GM12878 (cell line): ENCODE data around the gene SKIL. TPM values are rescaled to one million over a fixed set of nuclear protein-coding genes. Genes with fewer than 3 reads are reported as not detected.

ENCODE experiments used
- ATAC-seq: fragments of 200-7000 bp; cut with Tn5 transposase; 3 replicates; pipeline ENCODE4 v1.9.1; 2020; ENCODE audit warnings: mild to moderate bottlenecking, moderate library complexity
- BruUV-seq: library from RNA; stranded (reverse); fragments of 400-500 nt; replicated peaks from 2 replicates; lab custom pipeline; 2021; lab: Mats Ljungman, UMichigan
- CTCF ChIA-PET: fragments of 300-600 bp; sonication (Branson Sonifier 250); formaldehyde crosslinking; extraction: SDS; loops from one replicate; lab custom pipeline; 2021; ENCODE audit warnings: inconsistent platforms; lab: Yijun Ruan, JAX
- POLR2A ChIA-PET: fragments of 350-600 bp; formaldehyde crosslinking; extraction: SDS; loops from one replicate; lab custom pipeline; 2021; ENCODE audit warnings: inconsistent platforms; lab: Charles Lee
- RAD21 ChIA-PET: fragments of 300-600 bp; sonication (Branson Sonifier 250); formaldehyde crosslinking; loops from one replicate; lab custom pipeline; 2023; ENCODE audit warnings: antibody characterized with exemption; ENCODE audit not compliant: unreplicated experiment; lab: Charles Lee
- SMC1A ChIA-PET: fragments of 300-600 bp; sonication (Branson Sonifier 250); formaldehyde crosslinking; loops from one replicate; lab custom pipeline; 2023; ENCODE audit not compliant: unreplicated experiment, uncharacterized antibody; lab: Charles Lee
- DNase-seq: peaks from one replicate; pipeline ENCODE4 v3.0.0-alpha.2; 2011; ENCODE audit warnings: low read depth, low spot score
- FAIRE-seq: peaks from 3 replicates; lab custom pipeline; 2011; peaks lifted over from hg19 to GRCh38; lab: Jason Lieb, UNC
- H2AFZ ChIP-seq: 2 replicates; pipeline ENCODE4 v1.6.0; 2011; ENCODE audit warnings: low read depth, low read length, control low read depth; ENCODE audit not compliant: control insufficient read depth
- H3K27ac ChIP-seq: 2 replicates; pipeline ENCODE4 v1.5.1; 2011; ENCODE audit warnings: control low read depth; ENCODE audit not compliant: control insufficient read depth, insufficient read depth
- H3K27me3 ChIP-seq, 2 experiments: replicated peaks in 1 of 2; 2 replicates each; pipeline versions ENCODE4 v1.6.0 to v1.6.1; 2011; ENCODE audit warnings: low read length in 1 of 2; ENCODE audit not compliant: control insufficient read depth in 2 of 2, insufficient read depth in 2 of 2
- H3K36me3 ChIP-seq, 2 experiments: 2 replicates each; pipeline ENCODE4 v1.5.1; 2011; ENCODE audit warnings: low read length in 1 of 2; ENCODE audit not compliant: control insufficient read depth in 2 of 2, insufficient read depth in 2 of 2
- H3K4me1 ChIP-seq: 2 replicates; pipeline ENCODE4 v1.6.1; 2011; ENCODE audit warnings: mild to moderate bottlenecking, low read length, moderate library complexity, mixed read lengths; ENCODE audit not compliant: control insufficient read depth, insufficient read depth
- H3K4me2 ChIP-seq: 2 replicates; pipeline ENCODE4 v1.6.0; 2011; ENCODE audit warnings: control low read depth; ENCODE audit not compliant: control insufficient read depth, insufficient read depth
- H3K4me3 ChIP-seq: fragments of 200-600 bp; sonication (generic); 2 replicates; pipeline ENCODE4 v1.5.1; 2016
- H3K79me2 ChIP-seq: 2 replicates; pipeline ENCODE4 v1.6.0; 2011; ENCODE audit warnings: low read length; ENCODE audit not compliant: control insufficient read depth, insufficient read depth
- H3K9ac ChIP-seq: 2 replicates; pipeline ENCODE4 v1.8.0; 2011; ENCODE audit warnings: low read length, control low read depth, mixed read lengths; ENCODE audit not compliant: control insufficient read depth, insufficient read depth
- H3K9me3 ChIP-seq: replicated peaks from 3 replicates; pipeline ENCODE4 v1.5.1; 2011; ENCODE audit warnings: mild to moderate bottlenecking, low read length; ENCODE audit not compliant: control insufficient read depth, insufficient read depth
- H4K20me1 ChIP-seq: 2 replicates; pipeline ENCODE4 v1.6.0; 2011; ENCODE audit not compliant: control insufficient read depth, insufficient read depth
- ESRRA ChIP-seq: IDR thresholded peaks from 2 replicates; pipeline ENCODE4 v1.6.1; 2012; ENCODE audit warnings: mild to moderate bottlenecking, low read length, improper control_type of control experiment
- HDGF ChIP-seq: fragments of 450-650 bp; IDR thresholded peaks from 2 replicates; pipeline ENCODE4 v1.6.1; 2016; ENCODE audit warnings: antibody characterized with exemption
- KDM1A ChIP-seq: fragments of 200-600 bp; sonication (generic); IDR thresholded peaks from 2 replicates; pipeline ENCODE4 v1.6.1; 2016; ENCODE audit warnings: borderline replicate concordance
- MYC ChIP-seq: IDR thresholded peaks from 2 replicates; pipeline ENCODE4 v1.6.1; 2011; ENCODE audit warnings: mild to moderate bottlenecking, low read length, moderate library complexity, inconsistent platforms; ENCODE audit not compliant: insufficient read depth, insufficient replicate concordance, insufficient read length, severe bottlenecking
- NR2C2 ChIP-seq: IDR thresholded peaks from 2 replicates; pipeline ENCODE4 v1.6.1; 2011; ENCODE audit warnings: borderline replicate concordance, low read depth; ENCODE audit not compliant: control insufficient read depth, insufficient read length
- PAX8 ChIP-seq: fragments of 450-650 bp; IDR thresholded peaks from 2 replicates; pipeline ENCODE4 v1.6.1; 2017; ENCODE audit warnings: mild to moderate bottlenecking, moderate library complexity
- PKNOX1 ChIP-seq: fragments of 450-650 bp; IDR thresholded peaks from 2 replicates; pipeline ENCODE4 v1.6.1; 2016; ENCODE audit warnings: mild to moderate bottlenecking
- RAD51 ChIP-seq: fragments of 450-650 bp; IDR thresholded peaks from 2 replicates; pipeline ENCODE4 v1.6.1; 2016; ENCODE audit warnings: moderate library complexity, mild to moderate bottlenecking, inconsistent platforms
- TAF1 ChIP-seq: IDR thresholded peaks from 2 replicates; pipeline ENCODE4 v1.6.1; 2011; ENCODE audit warnings: mild to moderate bottlenecking, low read depth, low read length, borderline replicate concordance
- TBL1XR1 ChIP-seq: IDR thresholded peaks from 2 replicates; pipeline ENCODE4 v1.6.1; 2012; ENCODE audit warnings: low read depth, low read length, improper control_type of control experiment
- TCF3 ChIP-seq: IDR thresholded peaks from 2 replicates; pipeline ENCODE4 v1.6.1; 2012; ENCODE audit warnings: low read depth, mild to moderate bottlenecking, low read length, borderline replicate concordance; ENCODE audit not compliant: insufficient read depth
- ZNF217 ChIP-seq: fragments of 450-650 bp; IDR thresholded peaks from 2 replicates; pipeline ENCODE4 v1.6.1; 2017; ENCODE audit warnings: antibody characterized with exemption, mild to moderate bottlenecking
- ZNF274 ChIP-seq: IDR thresholded peaks from one replicate; pipeline ENCODE4 v1.8.0; 2011; ENCODE audit not compliant: insufficient read length, insufficient read depth
- ZSCAN29 ChIP-seq: fragments of 450-650 bp; IDR thresholded peaks from 2 replicates; pipeline ENCODE4 v1.6.1; 2017; ENCODE audit warnings: mild to moderate bottlenecking, moderate library complexity
- WGBS: methylation state at CpG from one replicate; pipeline ENCODE4 v1.1.6; 2016; ENCODE audit warnings: low lambda C conversion rate; ENCODE audit not compliant: insufficient replicate concordance, insufficient coverage; ENCODE audit errors: missing lambda C conversion rate; 5-methylcytosine and 5-hydroxymethylcytosine counted together
- in situ Hi-C: fragments of 300-500 bp; cut with MboI; formaldehyde crosslinking; loops from 9 replicates; pipeline ENCODE4 v1.14.3; 2018; ENCODE audit warnings: mixed read lengths
- intact Hi-C: fragments of 100-400 bp; cut with micrococcal nuclease; formaldehyde crosslinking; loops from one replicate; pipeline ENCODE4 v1.14.2; 2022; ENCODE audit not compliant: unreplicated experiment
- polyA plus RNA-seq, 11 experiments: library from polyadenylated mRNA; depleted of rRNA in 4 of 11; unstranded in 6 of 11; stranded (reverse) in 5 of 11; fragments of >200 nt; fragmentation: Nextera tagmentation in 4 of 11; fragmentation: Illumina TruSeq in 1 of 11; extraction: Ambion mirVana in 4 of 11; extraction: Trizol in 1 of 11; gene quantifications; 1 replicate in 1 of 11; 2 replicates in 10 of 11; pipeline versions ENCODE4 v1.2.1 to v1.2.3, GENCODE V29; 2011 to 2016; ENCODE audit warnings: inconsistent platforms in 2 of 11, missing spikeins in 2 of 11, low read depth in 1 of 11
- total RNA-seq, 4 experiments: library from RNA; depleted of rRNA in 3 of 4; stranded (reverse); fragments of >200 nt in 3 of 4; fragmentation: Illumina TruSeq in 1 of 4; extraction: Trizol in 1 of 4; gene quantifications; 2 replicates each; pipeline versions ENCODE4 v1.2.1 to v1.2.3, GENCODE V29; 2013 to 2021
- TF ChIP-seq, protein P1 (sequence below): IDR thresholded peaks from 2 replicates; pipeline ENCODE4 v1.6.1; 2011; ENCODE audit warnings: low read depth, mild to moderate bottlenecking, low read length, moderate library complexity, borderline replicate concordance; ENCODE audit errors: extremely low read depth
- TF ChIP-seq, protein P2 (sequence below): IDR thresholded peaks from 2 replicates; pipeline ENCODE4 v1.6.1; 2012; ENCODE audit warnings: low read length, inconsistent platforms
- TF ChIP-seq, protein P3 (sequence below): IDR thresholded peaks from 2 replicates; pipeline ENCODE4 v1.6.1; 2012; ENCODE audit warnings: improper control_type of control experiment, low read depth, low read length; ENCODE audit not compliant: insufficient replicate concordance

SKIL gene
- total and polyA plus RNA-seq, 10 of the 15 experiments (the other 5 are each of a cell fraction or from before 2014, with no cell fraction given), result 2.7 to 14.8 (median 6.7) TPM

GRCh38 chr3:170397685-170398084 lies 40.2 kb downstream of the SKIL start:
- no TSS peak for BruUV-seq
- TF ChIP-seq ZSCAN29, result no peak
- no peak for TF ChIP-seq TCF3
- TF ChIP-seq ZNF274, result no peak
- no peak for TF ChIP-seq KDM1A
- no peak for TF ChIP-seq RAD51
- TF ChIP-seq HDGF, result no peak
- TF ChIP-seq NR2C2, result no peak
- no peak for TF ChIP-seq MYC
- TF ChIP-seq TBL1XR1, result no peak
- TF ChIP-seq, protein P1, sequence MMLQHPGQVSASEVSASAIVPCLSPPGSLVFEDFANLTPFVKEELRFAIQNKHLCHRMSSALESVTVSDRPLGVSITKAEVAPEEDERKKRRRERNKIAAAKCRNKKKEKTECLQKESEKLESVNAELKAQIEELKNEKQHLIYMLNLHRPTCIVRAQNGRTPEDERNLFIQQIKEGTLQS, result no peak
- TF ChIP-seq TAF1, result no peak
- TF ChIP-seq, protein P2, sequence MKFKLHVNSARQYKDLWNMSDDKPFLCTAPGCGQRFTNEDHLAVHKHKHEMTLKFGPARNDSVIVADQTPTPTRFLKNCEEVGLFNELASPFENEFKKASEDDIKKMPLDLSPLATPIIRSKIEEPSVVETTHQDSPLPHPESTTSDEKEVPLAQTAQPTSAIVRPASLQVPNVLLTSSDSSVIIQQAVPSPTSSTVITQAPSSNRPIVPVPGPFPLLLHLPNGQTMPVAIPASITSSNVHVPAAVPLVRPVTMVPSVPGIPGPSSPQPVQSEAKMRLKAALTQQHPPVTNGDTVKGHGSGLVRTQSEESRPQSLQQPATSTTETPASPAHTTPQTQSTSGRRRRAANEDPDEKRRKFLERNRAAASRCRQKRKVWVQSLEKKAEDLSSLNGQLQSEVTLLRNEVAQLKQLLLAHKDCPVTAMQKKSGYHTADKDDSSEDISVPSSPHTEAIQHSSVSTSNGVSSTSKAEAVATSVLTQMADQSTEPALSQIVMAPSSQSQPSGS, result no peak
- TF ChIP-seq ESRRA, result no peak
- TF ChIP-seq, protein P3, sequence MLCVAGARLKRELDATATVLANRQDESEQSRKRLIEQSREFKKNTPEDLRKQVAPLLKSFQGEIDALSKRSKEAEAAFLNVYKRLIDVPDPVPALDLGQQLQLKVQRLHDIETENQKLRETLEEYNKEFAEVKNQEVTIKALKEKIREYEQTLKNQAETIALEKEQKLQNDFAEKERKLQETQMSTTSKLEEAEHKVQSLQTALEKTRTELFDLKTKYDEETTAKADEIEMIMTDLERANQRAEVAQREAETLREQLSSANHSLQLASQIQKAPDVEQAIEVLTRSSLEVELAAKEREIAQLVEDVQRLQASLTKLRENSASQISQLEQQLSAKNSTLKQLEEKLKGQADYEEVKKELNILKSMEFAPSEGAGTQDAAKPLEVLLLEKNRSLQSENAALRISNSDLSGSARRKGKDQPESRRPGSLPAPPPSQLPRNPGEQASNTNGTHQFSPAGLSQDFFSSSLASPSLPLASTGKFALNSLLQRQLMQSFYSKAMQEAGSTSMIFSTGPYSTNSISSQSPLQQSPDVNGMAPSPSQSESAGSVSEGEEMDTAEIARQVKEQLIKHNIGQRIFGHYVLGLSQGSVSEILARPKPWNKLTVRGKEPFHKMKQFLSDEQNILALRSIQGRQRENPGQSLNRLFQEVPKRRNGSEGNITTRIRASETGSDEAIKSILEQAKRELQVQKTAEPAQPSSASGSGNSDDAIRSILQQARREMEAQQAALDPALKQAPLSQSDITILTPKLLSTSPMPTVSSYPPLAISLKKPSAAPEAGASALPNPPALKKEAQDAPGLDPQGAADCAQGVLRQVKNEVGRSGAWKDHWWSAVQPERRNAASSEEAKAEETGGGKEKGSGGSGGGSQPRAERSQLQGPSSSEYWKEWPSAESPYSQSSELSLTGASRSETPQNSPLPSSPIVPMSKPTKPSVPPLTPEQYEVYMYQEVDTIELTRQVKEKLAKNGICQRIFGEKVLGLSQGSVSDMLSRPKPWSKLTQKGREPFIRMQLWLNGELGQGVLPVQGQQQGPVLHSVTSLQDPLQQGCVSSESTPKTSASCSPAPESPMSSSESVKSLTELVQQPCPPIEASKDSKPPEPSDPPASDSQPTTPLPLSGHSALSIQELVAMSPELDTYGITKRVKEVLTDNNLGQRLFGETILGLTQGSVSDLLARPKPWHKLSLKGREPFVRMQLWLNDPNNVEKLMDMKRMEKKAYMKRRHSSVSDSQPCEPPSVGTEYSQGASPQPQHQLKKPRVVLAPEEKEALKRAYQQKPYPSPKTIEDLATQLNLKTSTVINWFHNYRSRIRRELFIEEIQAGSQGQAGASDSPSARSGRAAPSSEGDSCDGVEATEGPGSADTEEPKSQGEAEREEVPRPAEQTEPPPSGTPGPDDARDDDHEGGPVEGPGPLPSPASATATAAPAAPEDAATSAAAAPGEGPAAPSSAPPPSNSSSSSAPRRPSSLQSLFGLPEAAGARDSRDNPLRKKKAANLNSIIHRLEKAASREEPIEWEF, result no peak
- TF ChIP-seq PKNOX1, result no peak
- no peak for TF ChIP-seq ZNF217
- TF ChIP-seq PAX8, result no peak

More at GRCh38 chr3:170397685-170398084, 40.2 kb downstream of the SKIL start:
- no peak overlapping the region for H3K4me3 ChIP-seq
- intact Hi-C loops, result no loop called here
- no peak overlapping the region for H2AFZ ChIP-seq
- in situ Hi-C loops, result no loop called here
- no peak overlapping the region for H3K27ac ChIP-seq
- H3K9ac ChIP-seq, result no peak overlapping the region
- H4K20me1 ChIP-seq, result no peaks in the 10 kb centered on the region
- no peak overlapping the region for H3K4me2 ChIP-seq
- WGBS, result 90% methylated on average over 6 of the region's 6 CpGs
- FAIRE-seq (no peak), DNase-seq (no peak), ATAC-seq (no peak)
- H3K9me3 ChIP-seq, result no peaks in the 10 kb centered on the region
- H3K79me2 ChIP-seq, result no peaks in the 10 kb centered on the region
- SMC1A ChIA-PET, result interaction anchor here (0.7 to 1.1 kb wide), 2 partner anchors 34 to 332 kb away, joined by 3 read pairs; no protein-coding TSS in a partner anchor
- POLR2A ChIA-PET, result no interaction called here
- H3K36me3 ChIP-seq, result peaks cover 0 to 4% of the 10 kb centered on the region in 2 experiments; a peak in 1 of 4 replicates
- H3K4me1 ChIP-seq, result no peaks in the 10 kb centered on the region
- H3K27me3 ChIP-seq, result no peaks in the 10 kb centered on the region
- CTCF ChIA-PET, result interaction anchor here (0.5 to 2.4 kb wide), 6 partner anchors 8 to 261 kb away, joined by 3 to 17 read pairs (median 3); no protein-coding TSS in a partner anchor
- RAD21 ChIA-PET, result no interaction called here
